GM21526 (cell line): ENCODE data around the gene MMP24OS.
"Not testable (repeated sequence)": the region's sequence is repeated elsewhere in the genome, so short reads cannot be mapped to it uniquely, and the experiment has no call there.

Experiments used
- ATAC-seq: cut with Tn5 transposase; IDR thresholded peaks from one replicate; pipeline ENCODE4 v1.9.1; 2021; ENCODE audit warnings: moderate library complexity; ENCODE audit not compliant: unreplicated experiment, low FRiP score

MMP24OS gene

GRCh38 chr20:35253010-35253409, 24.9 kb downstream of the MMP24OS start:
- no peak for ATAC-seq

GRCh38 chr20:35252598-35252997, 25.3 kb downstream of the MMP24OS start:
- ATAC-seq: not testable (repeated sequence)

- no peak for ATAC-seq
Measured at GRCh38 chr20:35252037-35252461, 25.9 kb downstream of the MMP24OS start.

GRCh38 chr20:35251613-35251940, 26.3 kb downstream of the MMP24OS start:
- ATAC-seq: no peak

GRCh38 chr20:35248641-35249475, 29.1 kb downstream of the MMP24OS start:
- ATAC-seq: no peak

- no peak for ATAC-seq
Measured at GRCh38 chr20:35246723-35247122, 31.2 kb downstream of the MMP24OS start.

- ATAC-seq: no peak
Measured at GRCh38 chr20:35243986-35244385, 33.9 kb downstream of the MMP24OS start.

- no peak for ATAC-seq
Measured at GRCh38 chr20:35243317-35243716, 34.6 kb downstream of the MMP24OS start.

- no peak for ATAC-seq
Measured at GRCh38 chr20:35240811-35241293, 37.1 kb downstream of the MMP24OS start.

GRCh38 chr20:35240083-35240810, 37.7 kb downstream of the MMP24OS start:
- no peak for ATAC-seq

GRCh38 chr20:35238735-35239134, 39.2 kb downstream of the MMP24OS start:
- ATAC-seq: no peak

GRCh38 chr20:35238170-35238569, 39.8 kb downstream of the MMP24OS start:
- no peak for ATAC-seq

GRCh38 chr20:35237486-35237885, 40.4 kb downstream of the MMP24OS start:
- no peak for ATAC-seq

- no peak for ATAC-seq
Measured at GRCh38 chr20:35235881-35236280, 42.0 kb downstream of the MMP24OS start.

GRCh38 chr20:35232575-35232974, 45.3 kb downstream of the MMP24OS start:
- no peak for ATAC-seq

- no peak for ATAC-seq
Measured at GRCh38 chr20:35226884-35227681, 50.8 kb downstream of the MMP24OS start.
